ENCODE measurements around the gene CXorf51A. TPM values are rescaled to one million over a fixed set of nuclear protein-coding genes. Genes with fewer than 3 reads are reported as not detected.
"Not testable (repeated sequence)": the region's sequence is repeated elsewhere in the genome, so short reads cannot be mapped to it uniquely, and the experiment has no call there.

CXorf51A gene
- not detected for polyA plus RNA-seq (ENCODE audit: insufficient read length in 3 of 3)
- long read RNA-seq, donor 1: 0 reads
- long read RNA-seq, donor 2: 0 reads
- long read RNA-seq, donor 3: 0 reads
- long read RNA-seq, donor 4: 0 reads
- long read RNA-seq, donor 5: 0 reads
- long read RNA-seq, donor 6: 0 reads
- long read RNA-seq, donor 7: 0 reads
- long read RNA-seq, donor 8: 0 reads
- long read RNA-seq, donor 9: 0 reads
- long read RNA-seq, donor 10: 0 reads
- long read RNA-seq, donor 11: 0 reads
- long read RNA-seq, donor 12: 0 reads
- long read RNA-seq, donor 13: 0 reads
- long read RNA-seq, donor 14: 0 reads
- long read RNA-seq, donor 15: 0 reads
- long read RNA-seq, donor 16: 0 reads

DNA sequence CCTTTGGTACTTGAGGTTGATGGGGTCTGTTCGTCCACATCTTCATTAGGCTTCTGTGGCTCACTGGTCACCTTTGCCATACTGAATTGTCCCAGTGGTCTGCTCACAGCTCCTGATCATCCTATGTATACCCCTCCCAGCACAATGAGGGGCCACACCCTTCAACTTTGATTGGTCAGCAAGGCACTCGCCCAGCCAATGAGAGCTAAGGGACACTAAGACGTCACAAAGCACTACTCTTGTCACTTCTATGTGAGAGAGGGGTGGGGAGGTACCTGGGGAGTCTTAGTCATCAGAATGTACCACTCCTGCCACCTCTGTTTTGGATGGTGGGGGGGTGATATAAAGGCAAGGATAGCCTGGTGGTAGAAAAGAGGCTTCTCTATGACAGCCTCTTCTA is at the start of gene CXorf51A:
CXorf51A (minus strand) TSS at position 101 of the 400 bp plus-strand sequence; CDS start at position 80, 21 bp downstream.
- not testable (repeated sequence) for DNase-seq (ENCODE audit: extremely low read depth in 1 of 11, low read depth in 9 of 11, low spot score in 4 of 11)

DNA sequence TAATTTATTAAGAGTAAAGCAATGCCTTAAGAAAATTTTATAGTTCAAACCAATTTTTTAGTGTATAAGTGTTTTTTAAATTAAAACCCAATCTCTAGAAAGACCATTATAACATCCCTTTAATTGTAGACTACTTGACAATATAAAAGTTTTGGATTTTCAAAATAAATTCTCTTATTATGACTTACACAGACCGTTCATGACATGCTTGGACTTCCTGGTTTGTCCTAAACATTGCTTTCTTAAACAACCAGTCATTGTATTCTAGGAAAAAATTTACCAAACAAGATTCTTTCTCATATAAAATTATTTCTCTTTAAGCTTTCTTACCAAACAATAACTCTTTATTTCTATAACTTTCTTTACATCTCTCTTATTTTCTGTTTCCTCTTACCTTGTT is 49.0 kb upstream of the CXorf51A start:
- no peak for DNase-seq (ENCODE audit: extremely low read depth in 1 of 11, low read depth in 9 of 11, low spot score in 4 of 11)

DNA sequence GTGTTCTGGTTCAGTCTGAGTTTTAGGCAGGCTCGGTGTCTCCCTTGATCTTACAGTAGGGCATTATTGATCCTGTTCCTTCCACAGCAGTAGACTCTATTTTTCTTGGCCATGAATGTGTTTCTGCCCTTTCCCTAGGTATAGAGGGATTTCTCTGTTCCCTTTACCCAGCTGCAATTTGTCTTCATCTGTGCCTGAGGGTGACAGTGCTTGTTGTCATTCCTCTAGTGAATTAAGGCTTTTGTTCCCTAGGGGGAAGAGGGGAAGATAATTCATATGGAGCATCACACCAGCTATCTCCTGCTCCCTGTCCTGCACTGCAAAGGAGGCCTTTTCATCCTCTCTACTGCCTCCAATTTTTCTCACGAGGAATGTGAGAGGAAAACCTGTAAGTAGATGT is 39.7 kb upstream of the CXorf51A start:
- DNase-seq (ENCODE audit: extremely low read depth in 1 of 11, low read depth in 9 of 11, low spot score in 4 of 11): no peak

DNA sequence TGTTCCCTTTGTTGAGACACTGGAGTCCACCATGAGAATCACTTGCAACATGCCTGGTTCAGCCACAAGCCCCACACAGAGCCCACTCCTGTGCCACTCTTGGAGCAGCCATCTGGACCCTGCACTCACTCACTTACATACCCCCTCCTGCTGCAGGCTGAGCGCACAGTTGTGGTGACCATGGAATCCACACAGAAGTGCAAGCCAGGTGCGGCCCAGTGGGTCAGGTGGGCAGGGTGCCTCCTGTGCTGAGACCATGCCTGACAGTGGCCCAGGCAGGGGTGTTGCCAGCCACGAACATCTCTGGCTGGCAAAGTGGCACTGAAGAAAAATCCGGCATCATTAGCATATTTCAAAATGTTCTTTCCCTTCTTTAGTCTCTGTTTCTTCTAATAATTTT is 17.4 kb upstream of the CXorf51A start:
- DNase-seq (ENCODE audit: extremely low read depth in 1 of 11, low read depth in 9 of 11, low spot score in 4 of 11): no peak

DNA sequence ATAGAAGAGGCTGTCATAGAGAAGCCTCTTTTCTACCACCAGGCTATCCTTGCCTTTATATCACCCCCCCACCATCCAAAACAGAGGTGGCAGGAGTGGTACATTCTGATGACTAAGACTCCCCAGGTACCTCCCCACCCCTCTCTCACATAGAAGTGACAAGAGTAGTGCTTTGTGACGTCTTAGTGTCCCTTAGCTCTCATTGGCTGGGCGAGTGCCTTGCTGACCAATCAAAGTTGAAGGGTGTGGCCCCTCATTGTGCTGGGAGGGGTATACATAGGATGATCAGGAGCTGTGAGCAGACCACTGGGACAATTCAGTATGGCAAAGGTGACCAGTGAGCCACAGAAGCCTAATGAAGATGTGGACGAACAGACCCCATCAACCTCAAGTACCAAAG is 5.1 kb downstream of the CXorf51A start, which contains the start of gene CXorf51B:
CXorf51B (plus strand) TSS at position 301 of the 400 bp plus-strand sequence; CDS start at position 322, 21 bp downstream.
- DNase-seq (ENCODE audit: extremely low read depth in 1 of 11, low read depth in 9 of 11, low spot score in 4 of 11): not testable (repeated sequence)

Other genes starting within 250 kb of the CXorf51A start
- gene CXorf51B, start 5.0 kb downstream of the CXorf51A start, polyA plus RNA-seq (ENCODE audit: insufficient read length in 3 of 3): not detected